Suprapubic skin (tissue), 4 donors: ENCODE measurements around the gene SIL1. TPM values are rescaled to one million over a fixed set of nuclear protein-coding genes. Genes with fewer than 3 reads are reported as not detected.

Experiments
- DNase-seq, 2 donors: peaks; one replicate each; pipeline ENCODE4 v3.0.0-alpha.2; 2019; ENCODE audit warnings: low spot score in 2 of 2
- H3K27ac ChIP-seq: fragments of 200-600 bp; sonication (generic); one replicate; pipeline ENCODE4 v1.5.1; 2019
- H3K27me3 ChIP-seq: fragments of 200-600 bp; sonication (generic); one replicate; pipeline ENCODE4 v1.5.1; 2019
- H3K36me3 ChIP-seq: fragments of 200-600 bp; sonication (generic); one replicate; pipeline ENCODE4 v1.5.1; 2019
- H3K4me1 ChIP-seq: fragments of 200-600 bp; sonication (generic); one replicate; pipeline ENCODE4 v1.5.1; 2019
- H3K4me3 ChIP-seq: fragments of 200-600 bp; sonication (generic); one replicate; pipeline ENCODE4 v1.5.1; 2019; ENCODE audit warnings: mild to moderate bottlenecking
- H3K9me3 ChIP-seq: fragments of 200-600 bp; sonication (generic); one replicate; pipeline ENCODE4 v1.5.1; 2019
- EP300 ChIP-seq: sonication (generic); formaldehyde crosslinking; IDR thresholded peaks from one replicate; pipeline ENCODE4 v1.6.1; 2017; ENCODE audit warnings: antibody characterized with exemption
- POLR2A ChIP-seq, 2 donors: fragments of 450-650 bp; IDR thresholded peaks; one replicate each; pipeline ENCODE4 v1.6.1; 2017; ENCODE audit warnings: antibody characterized with exemption in 2 of 2, mild to moderate bottlenecking in 2 of 2, moderate library complexity in 2 of 2
- POLR2AphosphoS5 ChIP-seq, 3 donors: sonication (generic); formaldehyde crosslinking; IDR thresholded peaks; one replicate each; pipeline ENCODE4 v1.6.1; 2017; ENCODE audit warnings: antibody characterized with exemption in 3 of 3
- WGBS: methylation state at CpG from one replicate; pipeline ENCODE4 v1.1.5; 2018; 5-methylcytosine and 5-hydroxymethylcytosine counted together
- total RNA-seq, 4 donors: library from RNA; depleted of rRNA; stranded (reverse); fragments of >200 nt; gene quantifications; one replicate each; pipeline ENCODE4 v1.1.0, GENCODE V29; 2016
- TF ChIP-seq, protein P1 (sequence below), 2 donors: fragments of 200-600 bp in 1 of 2; fragments of 450-650 bp in 1 of 2; sonication (generic) in 1 of 2; IDR thresholded peaks; one replicate each; pipeline ENCODE4 v1.5.1; 2016 to 2019; ENCODE audit warnings: antibody characterized with exemption in 2 of 2, mild to moderate bottlenecking in 1 of 2, moderate library complexity in 1 of 2

Gene SIL1
- total RNA-seq, 4 donors from 2014 or later = 38.5 to 54.6 (median 41.7) TPM

- no peaks in the 10 kb centered on the region for H3K27me3 ChIP-seq
- TF ChIP-seq POLR2A (IDR thresholded peaks at IDR 0.05) = no peak
- no peak for TF ChIP-seq POLR2AphosphoS5 (IDR thresholded peaks at IDR 0.05)
- TF ChIP-seq, protein P1, sequence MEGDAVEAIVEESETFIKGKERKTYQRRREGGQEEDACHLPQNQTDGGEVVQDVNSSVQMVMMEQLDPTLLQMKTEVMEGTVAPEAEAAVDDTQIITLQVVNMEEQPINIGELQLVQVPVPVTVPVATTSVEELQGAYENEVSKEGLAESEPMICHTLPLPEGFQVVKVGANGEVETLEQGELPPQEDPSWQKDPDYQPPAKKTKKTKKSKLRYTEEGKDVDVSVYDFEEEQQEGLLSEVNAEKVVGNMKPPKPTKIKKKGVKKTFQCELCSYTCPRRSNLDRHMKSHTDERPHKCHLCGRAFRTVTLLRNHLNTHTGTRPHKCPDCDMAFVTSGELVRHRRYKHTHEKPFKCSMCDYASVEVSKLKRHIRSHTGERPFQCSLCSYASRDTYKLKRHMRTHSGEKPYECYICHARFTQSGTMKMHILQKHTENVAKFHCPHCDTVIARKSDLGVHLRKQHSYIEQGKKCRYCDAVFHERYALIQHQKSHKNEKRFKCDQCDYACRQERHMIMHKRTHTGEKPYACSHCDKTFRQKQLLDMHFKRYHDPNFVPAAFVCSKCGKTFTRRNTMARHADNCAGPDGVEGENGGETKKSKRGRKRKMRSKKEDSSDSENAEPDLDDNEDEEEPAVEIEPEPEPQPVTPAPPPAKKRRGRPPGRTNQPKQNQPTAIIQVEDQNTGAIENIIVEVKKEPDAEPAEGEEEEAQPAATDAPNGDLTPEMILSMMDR (IDR thresholded peaks at IDR 0.05) = no peak
- no peak for TF ChIP-seq EP300
- H3K4me3 ChIP-seq = no peak overlapping the region
- H3K36me3 ChIP-seq = no peaks in the 10 kb centered on the region
- no peaks in the 10 kb centered on the region for H3K4me1 ChIP-seq
- no peak overlapping the region for H3K27ac ChIP-seq
- no peaks in the 10 kb centered on the region for H3K9me3 ChIP-seq
- WGBS = 93% methylated on average over 5 of the region's 5 CpGs
- no peak for DNase-seq
Observed at GRCh38 chr5:139092741-139093343, 105.3 kb downstream of the SIL1 start.

- no peak overlapping the region for H3K27ac ChIP-seq
- TF ChIP-seq, protein P1 (IDR thresholded peaks at IDR 0.05) = peak in 1 of 2 donors; percentile 4
- TF ChIP-seq EP300 (no peak), POLR2AphosphoS5 (IDR thresholded peaks at IDR 0.05) (no peak), POLR2A (IDR thresholded peaks at IDR 0.05) (no peak)
- WGBS = 81% methylated on average over 5 of the region's 5 CpGs
Observed at GRCh38 chr5:139091439-139092156, 106.6 kb downstream of the SIL1 start.

GRCh38 chr5:139090581-139090980, 107.6 kb downstream of the SIL1 start:
- Histone ChIP-seq H3K27me3 (no peaks in the 10 kb centered on the region), H3K36me3 (no peaks in the 10 kb centered on the region), H3K4me3 (no peak overlapping the region), H3K4me1 (no peaks in the 10 kb centered on the region), H3K27ac (no peak overlapping the region), H3K9me3 (no peaks in the 10 kb centered on the region)
- 97% methylated on average over 5 of the region's 5 CpGs for WGBS
- TF ChIP-seq EP300 (no peak), POLR2A (IDR thresholded peaks at IDR 0.05) (no peak), POLR2AphosphoS5 (IDR thresholded peaks at IDR 0.05) (no peak)
- TF ChIP-seq, protein P1 (IDR thresholded peaks at IDR 0.05) = no peak
- DNase-seq = no peak

More at GRCh38 chr5:139091439-139092156, 106.6 kb downstream of the SIL1 start:
- Histone ChIP-seq H3K4me3 (no peak overlapping the region), H3K27me3 (no peaks in the 10 kb centered on the region), H3K9me3 (no peaks in the 10 kb centered on the region), H3K36me3 (no peaks in the 10 kb centered on the region), H3K4me1 (no peaks in the 10 kb centered on the region)
- no peak for DNase-seq

DNA sequence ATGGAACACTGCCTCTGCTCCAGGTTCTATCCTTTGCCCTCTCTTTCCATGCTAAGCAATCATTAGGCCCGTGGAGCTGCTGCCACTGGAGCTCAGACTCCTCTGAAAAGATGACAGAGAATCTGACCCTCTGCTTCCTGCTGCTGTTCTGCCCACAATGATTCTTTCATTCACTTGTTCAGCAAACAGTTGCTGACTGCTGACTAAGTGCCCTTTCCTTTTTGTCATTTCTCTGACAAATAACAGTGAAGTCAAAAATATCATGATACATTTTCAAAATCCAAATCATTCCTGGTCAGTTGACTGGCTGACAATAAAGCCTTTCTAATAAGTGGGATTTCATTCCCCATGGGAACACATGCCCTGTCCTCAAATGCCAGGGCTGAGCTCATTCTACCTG, 110.1 kb downstream of the SIL1 start:
- Histone ChIP-seq H3K27ac (no peak overlapping the region), H3K4me1 (no peaks in the 10 kb centered on the region), H3K27me3 (no peaks in the 10 kb centered on the region), H3K9me3 (no peaks in the 10 kb centered on the region), H3K4me3 (no peak overlapping the region), H3K36me3 (no peaks in the 10 kb centered on the region)
- 75% methylated on average over 1 of the region's 1 CpG for WGBS
- TF ChIP-seq POLR2A (IDR thresholded peaks at IDR 0.05) = no peak
- no peak for DNase-seq

DNA sequence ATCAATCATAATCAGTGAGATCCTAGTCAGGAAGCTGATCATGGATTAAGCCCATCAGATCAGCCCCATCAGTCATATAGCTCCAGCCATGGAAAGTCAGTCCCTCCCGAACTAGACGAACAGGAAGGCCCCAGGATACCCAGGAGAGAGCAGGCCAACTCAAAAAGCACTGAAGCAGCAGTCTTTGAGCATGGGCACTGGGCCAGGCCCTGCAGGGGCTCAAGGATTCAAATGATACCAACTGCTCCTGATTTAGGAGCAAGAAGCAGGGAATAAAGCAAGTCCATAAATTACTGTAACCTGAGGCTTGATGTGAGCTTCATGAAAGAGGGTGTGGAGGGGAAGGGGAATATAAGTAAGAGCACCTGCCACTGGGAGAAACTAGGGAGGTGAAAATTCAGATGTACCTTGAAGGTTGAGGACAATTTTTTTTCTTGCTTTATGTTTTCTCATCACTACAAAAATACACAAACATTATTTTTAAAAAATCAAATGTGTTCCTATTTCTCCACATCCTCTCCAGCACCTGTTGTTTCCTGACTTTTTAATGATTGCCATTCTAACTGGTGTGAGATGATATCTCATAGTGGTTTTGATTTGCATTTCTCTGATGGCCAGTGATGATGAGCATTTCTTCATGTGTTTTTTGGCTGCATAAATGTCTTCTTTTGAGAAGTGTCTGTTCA, 115.2 kb downstream of the SIL1 start:
- H3K36me3 ChIP-seq = no peaks in the 10 kb centered on the region
- H3K27me3 ChIP-seq = no peaks in the 10 kb centered on the region
- no peak overlapping the region for H3K4me3 ChIP-seq
- H3K9me3 ChIP-seq = no peaks in the 10 kb centered on the region
- no peak overlapping the region for H3K27ac ChIP-seq
- no peak for DNase-seq
- peaks cover 4% of the 10 kb centered on the region for H3K4me1 ChIP-seq
- TF ChIP-seq, protein P1 (IDR thresholded peaks at IDR 0.05) = no peak
- no peak for TF ChIP-seq POLR2AphosphoS5 (IDR thresholded peaks at IDR 0.05)
- no peak for TF ChIP-seq POLR2A (IDR thresholded peaks at IDR 0.05)
- TF ChIP-seq EP300 = no peak
- 56% methylated on average over 2 of the region's 2 CpGs for WGBS
